ENCODE data around the gene ASTN2.

DNA sequence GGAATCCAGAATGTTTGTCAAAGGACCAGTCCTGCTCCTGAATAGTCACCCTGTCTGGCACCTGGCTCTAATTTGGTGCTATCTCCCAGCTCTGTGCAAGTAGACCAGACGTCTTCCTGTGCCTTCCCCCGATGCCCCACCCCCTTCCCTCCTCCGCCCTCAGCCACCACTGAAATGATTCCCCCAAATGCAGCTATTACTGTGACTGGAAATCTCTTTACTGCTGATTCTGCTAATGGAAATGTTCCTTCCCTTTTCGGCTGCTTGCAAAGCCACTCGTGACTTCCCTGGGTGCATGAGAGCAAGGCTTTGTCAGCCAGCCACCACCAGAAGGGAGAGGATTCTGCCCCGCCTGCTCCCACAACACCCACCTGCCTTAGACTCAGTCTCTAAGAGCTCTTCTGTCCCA, 11.4 kb downstream of the ASTN2 start:
- TF ChIP-seq POLR2A (IDR thresholded peaks at IDR 0.05), result no peak
- TF ChIP-seq, protein P1, sequence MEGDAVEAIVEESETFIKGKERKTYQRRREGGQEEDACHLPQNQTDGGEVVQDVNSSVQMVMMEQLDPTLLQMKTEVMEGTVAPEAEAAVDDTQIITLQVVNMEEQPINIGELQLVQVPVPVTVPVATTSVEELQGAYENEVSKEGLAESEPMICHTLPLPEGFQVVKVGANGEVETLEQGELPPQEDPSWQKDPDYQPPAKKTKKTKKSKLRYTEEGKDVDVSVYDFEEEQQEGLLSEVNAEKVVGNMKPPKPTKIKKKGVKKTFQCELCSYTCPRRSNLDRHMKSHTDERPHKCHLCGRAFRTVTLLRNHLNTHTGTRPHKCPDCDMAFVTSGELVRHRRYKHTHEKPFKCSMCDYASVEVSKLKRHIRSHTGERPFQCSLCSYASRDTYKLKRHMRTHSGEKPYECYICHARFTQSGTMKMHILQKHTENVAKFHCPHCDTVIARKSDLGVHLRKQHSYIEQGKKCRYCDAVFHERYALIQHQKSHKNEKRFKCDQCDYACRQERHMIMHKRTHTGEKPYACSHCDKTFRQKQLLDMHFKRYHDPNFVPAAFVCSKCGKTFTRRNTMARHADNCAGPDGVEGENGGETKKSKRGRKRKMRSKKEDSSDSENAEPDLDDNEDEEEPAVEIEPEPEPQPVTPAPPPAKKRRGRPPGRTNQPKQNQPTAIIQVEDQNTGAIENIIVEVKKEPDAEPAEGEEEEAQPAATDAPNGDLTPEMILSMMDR (IDR thresholded peaks at IDR 0.05), result no peak

All from lower leg skin (tissue), 3 donors.